Measurements from ENCODE around the gene SRPRB.

Gene SRPRB

DNA sequence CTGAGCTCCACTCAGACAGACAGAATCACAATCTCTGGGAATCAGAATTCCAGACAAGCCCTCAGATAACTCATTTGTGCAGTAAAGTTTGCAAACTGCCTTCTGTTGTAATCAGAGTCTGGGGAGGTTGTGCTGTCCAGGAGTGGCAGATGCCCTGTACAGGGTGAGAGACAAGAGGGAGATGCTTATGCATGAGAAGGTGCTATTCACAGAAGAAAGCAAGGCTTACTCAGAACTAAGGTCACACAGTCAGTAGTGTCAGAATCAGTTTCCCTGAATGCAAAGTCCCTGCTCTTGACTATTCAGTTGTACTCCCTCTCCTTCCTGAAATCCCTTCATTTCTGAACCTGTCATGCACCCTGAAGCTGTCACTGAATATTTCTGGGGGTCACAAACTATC is 43.7 kb downstream of the SRPRB start:
- no peak for DNase-seq

DNA sequence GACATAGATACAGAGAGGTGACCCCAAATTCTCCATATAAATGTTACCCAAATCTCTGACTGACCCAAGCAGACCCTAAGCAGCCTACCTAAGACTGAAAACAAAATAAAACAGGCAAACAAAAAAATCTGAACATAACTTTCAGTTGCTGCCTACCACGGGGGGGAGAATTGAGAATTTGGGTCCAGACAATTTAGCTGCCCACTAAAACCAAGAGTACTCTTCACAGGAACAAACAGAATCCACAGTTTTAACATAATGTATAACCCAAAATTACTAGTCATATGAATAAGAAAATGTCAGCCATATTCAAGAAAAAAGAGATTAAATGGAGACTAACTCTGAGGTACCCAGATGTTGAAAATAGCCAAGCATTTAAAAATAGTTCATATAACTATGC is 44.4 kb downstream of the SRPRB start:
- DNase-seq: no peak

DNA sequence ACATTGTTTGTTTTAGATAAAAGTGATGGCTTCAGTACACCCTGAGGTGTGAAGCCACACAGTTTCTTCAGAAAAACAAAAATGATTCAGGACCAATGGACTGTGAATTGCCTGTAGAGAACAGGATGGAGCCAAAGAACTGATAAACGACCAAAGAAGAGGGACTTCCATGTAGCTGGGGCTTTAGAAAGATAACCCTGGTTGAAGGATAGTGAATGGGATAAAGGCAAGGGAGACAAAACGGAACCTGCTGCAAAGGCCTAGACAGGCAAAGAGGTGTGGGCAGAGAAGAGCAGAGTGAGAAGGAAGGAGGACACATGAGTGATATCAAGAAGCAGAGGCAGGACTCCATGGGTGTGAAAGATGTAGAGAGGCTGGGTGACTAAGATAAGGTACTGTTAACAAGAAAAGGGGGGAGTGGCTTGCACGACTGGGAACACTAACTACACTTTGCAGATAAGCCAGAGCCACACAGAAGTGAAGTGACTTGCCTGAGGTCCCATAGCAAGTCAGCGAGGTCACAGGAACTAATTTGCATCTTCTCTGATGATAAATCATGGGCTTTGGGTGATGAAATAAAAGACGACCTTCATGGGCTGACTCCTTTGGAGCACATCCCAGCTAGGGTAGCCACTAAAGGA is 45.8 kb downstream of the SRPRB start:
- DNase-seq: no peak

DNA sequence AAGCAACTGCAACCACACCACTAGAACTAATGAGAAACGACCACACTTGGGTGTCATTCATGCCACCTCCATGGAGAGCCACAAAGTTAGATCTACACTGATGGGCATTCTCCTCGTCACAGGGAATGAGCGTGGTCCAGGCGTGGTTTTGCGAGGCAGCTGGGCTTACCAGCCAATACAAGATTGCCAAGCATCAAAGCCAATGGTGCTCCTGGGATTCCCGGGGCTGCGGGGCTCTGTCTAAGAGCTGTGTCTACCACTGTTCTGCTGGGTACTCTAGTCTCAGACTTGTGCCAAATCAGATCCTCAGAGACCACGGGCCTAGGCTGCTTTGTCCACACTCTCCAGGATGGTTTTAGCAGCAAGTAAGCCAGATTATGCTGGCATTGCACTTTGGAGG is 46.3 kb downstream of the SRPRB start:
- no peak for DNase-seq

DNA sequence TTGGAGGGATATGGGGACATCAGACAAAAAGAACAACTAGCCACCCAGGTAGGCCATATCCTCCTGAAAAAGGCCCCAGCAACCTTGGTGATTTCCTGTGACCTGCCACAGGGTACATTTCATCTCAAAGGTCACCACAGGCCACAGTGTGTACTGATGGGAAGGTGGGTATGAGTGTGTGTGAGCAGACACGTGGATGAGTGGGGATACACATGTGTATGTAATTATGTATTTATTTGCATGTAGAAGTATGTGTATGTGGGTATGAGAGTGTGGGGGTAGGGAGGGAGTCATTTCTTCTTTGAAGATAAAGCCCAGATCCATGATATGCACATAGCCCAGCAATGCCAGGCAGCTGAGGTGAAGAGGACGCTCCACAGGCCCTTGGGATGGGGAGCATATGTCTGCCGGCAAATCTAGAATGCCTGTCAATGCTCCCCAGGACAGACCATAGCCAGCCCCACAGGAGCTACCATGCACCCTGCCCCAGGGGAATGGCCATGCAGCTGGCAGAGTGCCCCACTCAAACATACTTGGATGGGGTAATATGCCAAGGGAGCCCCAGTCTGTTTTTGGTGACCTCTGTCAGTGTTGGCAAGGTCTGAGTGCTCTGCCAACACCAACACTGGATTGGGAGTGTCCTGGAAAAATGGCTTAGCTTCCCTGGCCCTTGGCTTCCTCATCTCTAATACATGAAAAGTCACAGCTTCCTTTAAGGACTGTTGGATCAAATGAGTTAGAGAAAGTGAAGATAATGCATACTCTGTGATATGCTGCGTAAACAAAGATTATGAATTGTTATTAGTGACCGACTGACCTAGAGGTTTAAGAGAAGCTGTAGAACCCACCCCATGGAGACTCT is 47.7 kb downstream of the SRPRB start:
- no peak for DNase-seq

DNA sequence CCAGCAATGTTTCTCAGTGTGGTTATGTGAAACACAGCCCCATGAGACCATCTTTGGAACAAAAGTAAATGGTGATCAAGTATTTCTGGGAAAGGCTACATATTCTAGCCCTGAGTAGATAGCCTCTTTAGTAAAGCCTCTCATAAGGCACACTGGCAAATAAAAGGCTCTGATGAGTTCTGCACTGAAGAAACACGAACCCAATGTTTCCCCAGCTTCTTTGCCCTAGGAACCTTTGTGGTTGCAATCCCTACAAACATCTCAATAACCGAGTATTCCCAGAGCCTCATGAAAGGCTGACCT is 48.3 kb downstream of the SRPRB start:
- no peak for DNase-seq

DNA sequence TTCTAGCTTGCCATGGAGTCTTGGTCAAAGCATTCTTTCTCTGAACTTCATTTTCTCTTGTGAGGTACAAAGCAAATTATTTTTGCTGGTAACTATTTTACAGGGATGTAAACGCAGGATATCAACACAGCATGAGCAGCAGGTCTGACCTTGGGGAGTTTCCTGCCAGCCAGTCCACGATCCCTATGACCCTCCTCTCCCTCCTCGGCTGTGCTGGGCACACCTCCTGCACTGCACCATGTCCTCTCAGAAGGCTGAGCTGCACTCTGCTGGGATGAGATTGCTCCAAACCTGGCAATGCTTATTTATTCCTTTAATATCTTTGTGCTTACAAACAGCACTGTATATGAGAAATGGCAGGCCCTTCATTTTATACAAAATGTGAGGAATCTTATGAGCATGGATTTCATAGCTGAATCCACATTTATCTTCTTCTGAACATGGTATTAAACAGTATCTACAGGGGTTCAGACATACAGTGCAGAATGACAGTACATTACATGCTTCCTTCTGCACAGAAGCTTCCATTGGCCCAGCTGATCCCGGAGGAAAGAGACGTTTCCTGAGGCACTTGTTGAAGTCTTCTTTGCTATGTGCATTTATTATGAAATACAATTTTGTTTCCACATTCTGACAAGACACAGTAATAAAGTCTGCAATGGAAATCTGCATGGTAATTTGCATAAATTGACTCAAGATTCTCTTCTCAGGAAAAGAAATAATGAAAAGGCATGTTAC is 48.8 kb downstream of the SRPRB start:
- DNase-seq: no peak

DNA sequence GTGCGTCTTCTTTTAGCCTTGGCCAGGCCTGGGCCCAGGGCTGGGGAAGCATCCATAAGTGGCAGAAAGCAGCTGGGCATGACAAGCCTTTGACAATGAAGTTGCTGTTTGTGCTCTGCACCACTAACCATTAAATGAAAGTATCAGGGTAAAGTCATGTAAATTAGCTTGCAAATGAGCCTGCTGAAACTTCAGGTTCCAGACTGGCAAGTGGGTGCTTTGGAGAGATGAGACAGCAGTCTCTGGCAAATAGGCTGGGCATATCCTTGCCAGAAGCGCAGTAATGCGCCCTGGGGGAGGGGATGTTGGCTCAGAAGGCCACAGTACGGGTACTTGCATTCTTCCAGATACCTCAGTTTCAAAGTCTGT is 49.4 kb downstream of the SRPRB start:
- DNase-seq: no peak

DNA sequence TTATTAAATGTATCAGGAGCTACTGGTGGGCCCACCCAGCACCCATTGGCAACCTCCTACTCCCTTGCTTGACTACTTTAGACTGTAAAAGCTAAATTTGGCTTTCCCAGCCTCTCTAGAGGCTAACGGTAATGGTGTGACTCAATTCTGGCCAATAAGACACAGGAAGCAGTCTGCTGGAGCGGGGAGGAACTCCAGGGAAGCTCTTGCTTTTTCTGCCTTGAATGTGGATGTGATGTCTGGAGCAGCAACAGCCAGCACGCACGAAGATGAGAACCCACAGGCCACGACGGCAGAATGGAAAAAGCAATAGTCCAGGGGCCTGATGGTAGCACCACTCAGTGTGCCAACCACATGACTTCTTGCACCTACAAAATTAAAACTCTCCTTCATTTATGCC is 50.2 kb downstream of the SRPRB start:
- DNase-seq: no peak

DNA sequence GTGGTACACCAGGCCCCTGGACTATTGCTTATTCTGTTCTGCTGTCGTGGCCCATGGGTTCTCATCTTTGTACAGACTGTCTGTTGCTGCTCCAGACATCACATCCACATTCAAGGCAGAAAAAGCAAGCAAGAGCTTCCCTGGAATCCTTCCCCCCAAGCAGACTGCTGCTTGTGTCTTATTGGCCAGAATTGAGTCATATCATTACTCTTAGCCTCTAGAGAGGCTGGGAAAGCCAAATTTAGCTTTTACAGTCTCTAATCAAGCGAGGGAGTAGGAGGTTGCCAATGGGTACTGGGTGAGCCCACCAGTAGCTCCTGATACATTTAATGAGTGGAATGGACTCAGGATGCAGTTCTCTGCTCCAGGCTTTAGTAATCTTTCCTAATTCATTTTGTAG is 50.7 kb downstream of the SRPRB start:
- DNase-seq: no peak

DNA sequence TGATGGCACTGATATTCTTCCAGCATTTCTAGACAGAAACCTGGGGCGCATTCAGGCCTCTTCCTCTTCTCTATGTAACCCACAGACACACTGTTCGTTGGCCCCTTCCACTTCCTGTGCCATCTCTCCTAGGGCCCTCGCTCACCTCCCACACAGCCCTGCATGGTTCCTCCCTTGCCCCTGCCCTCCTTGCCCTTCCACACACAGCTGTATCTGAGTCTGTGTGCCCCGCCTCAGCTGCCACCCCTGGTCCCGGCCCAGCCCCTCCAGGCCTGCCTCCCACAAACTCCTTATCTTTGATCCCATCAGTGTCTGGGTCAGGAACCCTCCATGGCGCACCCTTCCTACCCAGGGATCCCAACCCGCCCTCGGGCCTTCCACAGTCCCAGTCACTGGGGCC is 52.2 kb downstream of the SRPRB start:
- DNase-seq: peak in 1 of 2 donors; percentile 9

DNA sequence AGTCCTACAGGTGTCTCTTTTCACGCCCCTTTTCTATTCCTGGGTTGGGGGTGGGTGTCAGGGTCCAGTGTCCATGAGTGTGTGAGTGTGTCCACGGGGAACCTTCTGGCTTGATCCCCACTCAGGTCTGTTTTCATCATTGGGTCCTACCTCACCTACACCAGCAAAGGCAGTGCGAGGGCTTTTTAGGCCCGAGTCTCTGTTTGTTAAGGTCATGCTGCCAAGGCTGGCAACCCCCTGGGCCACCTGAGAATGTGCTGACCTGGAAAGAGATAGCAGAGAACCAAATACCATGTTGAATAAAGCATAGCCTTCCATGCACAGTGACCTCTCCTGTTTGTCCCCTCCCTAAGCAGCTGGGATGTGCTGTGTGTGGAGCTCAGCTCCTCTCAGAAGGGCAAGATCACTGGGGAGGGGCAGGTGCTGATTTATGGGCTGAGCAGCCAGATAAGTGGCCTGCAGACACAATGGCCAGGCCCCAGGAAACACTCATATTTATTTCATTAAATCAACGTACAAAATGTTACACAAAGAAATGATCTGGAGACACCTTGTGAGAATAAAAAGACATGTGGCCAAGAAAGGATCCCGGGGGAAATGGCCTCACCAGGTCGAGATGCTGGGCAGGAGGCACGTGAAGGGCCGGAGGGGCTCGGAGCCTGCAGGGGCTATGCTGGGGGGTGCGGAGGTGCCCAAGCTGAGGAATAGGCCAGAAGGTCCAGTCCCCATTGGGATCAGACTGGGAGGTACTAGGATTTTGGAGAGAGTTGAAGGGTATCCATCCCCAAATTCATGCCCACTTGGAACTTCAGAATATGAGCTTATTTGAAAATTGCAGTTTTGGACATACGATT is 54.0 kb downstream of the SRPRB start:
- DNase-seq: no peak

DNA sequence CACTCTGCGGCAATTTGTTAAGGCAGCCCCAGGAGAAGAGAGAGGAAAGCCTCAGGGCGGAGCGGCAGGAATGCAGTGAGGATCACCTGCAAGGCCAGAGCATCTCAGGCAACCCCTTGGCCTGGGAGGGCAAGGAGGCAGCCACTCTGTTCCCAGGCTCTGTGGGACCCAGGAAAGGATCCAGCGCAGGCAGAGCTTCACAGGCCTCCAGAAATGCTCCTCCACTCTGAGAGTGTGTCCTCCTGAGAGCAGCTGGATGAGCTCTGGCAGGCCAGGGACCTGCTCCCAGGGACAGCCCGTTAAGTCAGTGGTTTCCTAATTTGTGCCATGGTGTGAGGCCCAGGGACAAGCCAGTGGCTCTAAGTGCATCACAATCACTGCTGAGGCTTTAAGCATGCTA is 54.9 kb downstream of the SRPRB start:
- DNase-seq: no peak

DNA sequence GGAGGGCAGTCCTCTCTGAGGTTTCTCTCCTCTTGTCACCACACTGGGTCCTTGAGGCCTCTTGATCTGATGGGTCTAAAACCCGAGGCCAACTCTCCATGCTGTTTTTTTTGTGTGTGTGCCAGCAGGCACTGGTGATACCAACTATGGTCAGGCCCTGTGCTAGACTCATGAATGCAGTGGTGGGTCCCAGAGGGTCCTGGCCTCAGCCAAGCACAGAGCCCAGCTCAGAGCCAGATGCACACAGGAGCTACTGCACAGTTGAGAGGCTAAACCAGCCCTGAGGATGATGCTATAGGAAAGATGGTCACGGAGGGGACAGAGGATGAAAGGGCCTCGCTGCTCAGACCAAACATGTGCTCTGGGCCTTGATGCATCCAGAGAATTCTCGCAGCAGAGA is 56.5 kb downstream of the SRPRB start:
- DNase-seq: no peak

DNA sequence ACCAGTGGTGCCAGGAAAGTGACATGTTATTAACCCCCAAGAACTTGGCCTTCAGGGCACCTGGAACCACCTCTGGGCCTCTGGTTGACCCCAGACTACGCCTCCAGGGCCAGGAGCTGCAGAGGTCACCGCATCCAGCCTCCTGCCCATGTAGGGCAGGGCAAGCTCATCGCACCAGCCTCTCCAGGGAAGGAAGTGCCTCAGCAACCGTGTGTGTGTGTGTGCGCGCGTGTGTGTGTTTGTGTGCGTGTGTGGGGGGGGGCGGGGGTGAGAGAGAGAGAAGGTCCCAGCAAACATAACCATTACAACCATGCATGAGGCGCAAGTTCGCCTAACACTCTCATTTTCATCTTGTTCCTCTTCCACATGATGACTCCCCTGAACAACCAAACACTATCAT is 58.3 kb downstream of the SRPRB start:
- DNase-seq: no peak

DNA sequence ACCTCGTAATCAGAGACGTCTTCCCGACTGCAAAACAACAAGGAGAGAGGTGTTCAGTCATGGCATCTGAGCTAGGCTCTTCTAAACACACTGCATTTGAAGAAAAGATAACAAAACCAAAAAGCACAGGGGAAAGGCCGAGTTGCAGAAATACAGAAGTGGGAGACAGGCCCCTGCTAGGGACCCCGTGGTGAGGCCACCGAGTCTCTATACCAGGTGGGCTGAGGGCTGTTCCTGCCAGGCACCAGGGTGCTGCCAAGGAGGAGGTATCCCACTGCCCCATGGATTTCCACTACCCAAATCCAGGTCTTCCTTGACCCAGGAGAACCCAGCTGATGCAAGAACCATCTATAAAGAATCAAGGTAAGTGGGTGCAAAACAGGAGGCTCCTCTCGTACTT is 59.0 kb downstream of the SRPRB start:
- no peak for DNase-seq

DNA sequence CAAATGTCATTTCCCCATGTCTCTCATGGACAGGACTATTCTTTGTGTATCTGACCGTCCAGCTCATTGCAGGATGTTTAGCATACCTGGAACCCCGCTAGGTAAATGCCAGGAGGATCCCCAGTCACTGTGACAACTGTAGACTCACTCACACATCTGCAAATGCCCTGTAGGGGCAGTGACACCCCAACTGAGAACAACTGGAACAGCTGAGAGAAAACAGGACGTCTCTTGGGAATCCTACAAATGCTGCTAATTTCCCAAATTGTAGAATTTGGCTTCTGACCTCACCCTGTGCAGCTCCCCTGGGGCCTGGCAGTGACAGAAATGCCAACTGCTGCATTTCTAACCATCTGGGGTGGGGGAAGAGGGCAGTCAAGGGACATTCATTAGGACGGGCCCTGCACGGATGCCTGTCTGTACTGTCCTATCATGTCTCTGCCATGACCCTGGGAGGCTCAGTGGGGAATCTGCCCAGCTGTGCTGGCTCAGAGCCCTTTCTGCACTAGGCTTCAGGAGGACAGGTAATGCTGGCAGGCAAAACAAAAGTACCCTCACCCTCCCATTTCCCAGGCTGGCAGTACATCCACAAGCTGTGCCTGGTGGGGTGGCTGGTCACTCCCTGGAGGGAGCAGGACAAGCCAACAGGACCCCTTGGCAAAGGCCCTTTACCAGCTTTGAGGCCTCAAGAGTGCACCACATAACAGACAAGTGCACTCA is 59.7 kb downstream of the SRPRB start:
- DNase-seq: no peak

DNA sequence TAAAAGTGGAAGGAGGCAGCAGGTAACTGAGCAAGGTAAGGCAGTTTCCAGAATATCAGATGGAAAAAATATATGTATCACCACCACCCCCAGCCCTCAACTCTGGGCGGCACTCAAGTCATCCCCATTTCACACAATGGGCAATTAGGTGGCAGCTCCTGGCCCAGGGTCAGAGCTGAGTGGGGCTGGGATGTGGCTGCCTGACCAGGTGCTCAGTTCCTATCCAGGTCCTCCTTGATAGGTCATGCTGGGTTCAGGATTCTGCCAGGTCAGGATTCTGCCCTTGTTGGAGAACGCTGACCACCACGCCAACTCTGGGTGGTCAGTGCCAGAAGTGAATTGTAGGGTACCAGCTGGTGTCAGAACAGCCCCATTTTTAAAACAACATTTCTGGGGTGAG is 60.5 kb downstream of the SRPRB start:
- DNase-seq: no peak

DNA sequence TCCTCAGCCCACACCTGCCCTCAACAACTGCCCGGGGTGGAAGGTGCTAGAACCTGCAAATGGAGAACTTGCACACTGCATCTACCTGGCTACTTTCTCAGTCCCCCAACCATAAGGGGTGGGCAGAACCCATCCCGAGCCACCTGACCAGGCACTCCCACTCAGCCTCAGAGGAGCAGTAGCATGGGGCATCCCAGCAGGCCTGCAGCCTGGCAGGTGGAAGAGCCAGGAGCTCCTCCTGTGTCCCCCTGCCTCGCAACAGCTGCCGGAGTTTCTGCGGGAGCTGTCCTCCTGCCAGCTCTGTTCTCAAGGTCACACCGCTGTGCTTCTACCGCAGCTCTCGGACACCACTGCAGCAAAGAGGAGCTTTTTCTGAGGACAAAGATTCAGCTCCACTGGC is 62.6 kb downstream of the SRPRB start:
- DNase-seq: no peak

DNA sequence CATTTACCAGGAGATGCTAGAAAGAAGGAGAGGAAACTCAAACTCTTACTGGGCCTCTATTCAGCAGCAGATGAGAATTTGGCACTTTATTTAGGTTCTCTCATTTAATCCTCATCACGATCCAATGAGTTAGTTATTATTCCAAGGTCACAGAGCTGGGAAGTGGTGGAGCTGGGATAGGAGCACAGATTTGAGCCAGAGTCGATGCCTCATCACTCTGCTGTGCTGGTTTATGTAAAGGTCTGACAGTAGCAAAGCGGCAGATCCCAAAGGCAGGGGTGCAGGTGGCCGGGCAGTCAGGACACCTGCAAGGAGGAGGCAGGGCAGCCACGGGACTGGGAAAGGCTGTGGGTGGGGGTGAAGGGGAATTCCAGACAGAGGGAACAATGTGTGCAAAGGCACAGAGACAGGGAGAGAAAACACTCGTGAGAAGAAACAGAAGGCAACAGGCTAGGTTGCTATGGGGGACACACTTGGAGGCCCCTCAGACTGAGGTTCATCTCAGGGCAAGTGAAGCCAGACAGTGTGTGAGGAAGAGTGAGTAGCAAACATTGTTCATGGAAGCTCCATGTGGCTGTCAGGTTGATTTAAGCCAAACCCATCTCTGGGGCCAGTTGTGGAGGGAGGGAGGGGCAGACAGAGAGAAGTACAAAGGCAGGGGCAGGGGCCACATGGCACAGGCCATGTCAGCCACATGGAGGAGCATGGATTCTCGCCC is 63.3 kb downstream of the SRPRB start:
- DNase-seq: no peak

DNA sequence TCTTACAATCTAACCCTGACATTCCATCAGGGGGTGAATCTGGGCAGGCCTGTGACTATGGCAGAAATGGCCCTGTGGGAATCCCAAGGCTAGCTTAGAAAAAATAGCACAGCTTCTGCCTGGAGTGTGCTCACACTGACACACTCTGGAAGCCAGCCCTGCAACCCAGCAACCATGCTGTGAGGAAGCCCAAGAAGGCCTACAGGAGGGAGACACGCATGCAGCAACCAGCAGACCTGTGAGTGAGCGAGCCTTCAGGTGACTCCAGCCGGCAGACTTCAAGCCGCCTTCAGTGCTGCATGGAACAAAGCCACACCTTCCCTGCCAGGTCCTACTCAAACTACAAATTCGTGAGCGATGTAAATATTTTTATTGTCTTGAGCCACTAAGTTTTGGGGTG is 64.0 kb downstream of the SRPRB start:
- DNase-seq: no peak

DNA sequence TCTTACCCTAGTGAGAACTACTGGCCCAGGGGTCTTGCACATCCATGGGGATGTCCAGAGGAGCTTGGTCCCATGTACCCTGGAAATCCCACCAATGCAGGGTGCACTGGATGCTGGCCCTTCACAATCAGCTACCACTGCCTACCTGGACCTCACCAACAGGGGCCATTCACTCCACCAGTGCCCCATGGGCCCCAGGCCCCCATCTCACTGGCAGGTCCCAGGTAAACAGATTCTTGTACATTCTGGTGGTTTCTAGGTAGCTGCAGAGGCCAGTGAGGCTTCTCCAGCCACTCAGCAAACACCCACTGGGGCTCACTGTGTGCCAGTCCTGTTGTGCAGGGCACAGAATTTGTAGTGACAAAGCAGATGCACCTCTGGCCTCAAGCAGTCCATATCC is 65.2 kb downstream of the SRPRB start:
- DNase-seq: no peak

All from bone marrow (tissue), 2 donors.